Activated naive CD4-positive, alpha-beta T cell treated with anti-CD3 and anti-CD28 coated beads, Interleukin-2, amount 50 U/mL, for 72 hours (primary cell): Measurements from ENCODE around the gene OR8H1. TPM values are rescaled to one million over a fixed set of nuclear protein-coding genes. Genes with fewer than 3 reads are reported as not detected.

ENCODE experiments used
- ATAC-seq, 2 donors: fragments of 150-1000 bp; cut with Tn5 transposase; 2 replicates each; pipeline ENCODE4 v1.10.0; 2021; ENCODE audit warnings: mild to moderate bottlenecking in 2 of 2, moderate library complexity in 2 of 2
- DNase-seq, 2 donors: peaks; one replicate each; pipeline ENCODE4 v3.0.0; 2021 to 2022; ENCODE audit warnings: low spot score in 2 of 2
- H3K27ac Mint-ChIP-seq, 2 donors: one replicate each; pipeline ENCODE4 v1.8.0; 2022; ENCODE audit warnings: mild to moderate bottlenecking in 2 of 2, mixed read lengths in 2 of 2
- H3K36me3 Mint-ChIP-seq, 2 donors: one replicate each; pipeline ENCODE4 v1.8.0; 2022; ENCODE audit warnings: mixed read lengths in 2 of 2
- H3K9me3 Mint-ChIP-seq, 2 donors: one replicate each; pipeline ENCODE4 v1.8.0; 2022; ENCODE audit warnings: mixed read lengths in 2 of 2
- total RNA-seq, 2 donors: library from RNA; stranded (reverse); gene quantifications; one replicate each; pipeline ENCODE4 v1.2.3, GENCODE V29; 2022

Gene OR8H1, protein sequence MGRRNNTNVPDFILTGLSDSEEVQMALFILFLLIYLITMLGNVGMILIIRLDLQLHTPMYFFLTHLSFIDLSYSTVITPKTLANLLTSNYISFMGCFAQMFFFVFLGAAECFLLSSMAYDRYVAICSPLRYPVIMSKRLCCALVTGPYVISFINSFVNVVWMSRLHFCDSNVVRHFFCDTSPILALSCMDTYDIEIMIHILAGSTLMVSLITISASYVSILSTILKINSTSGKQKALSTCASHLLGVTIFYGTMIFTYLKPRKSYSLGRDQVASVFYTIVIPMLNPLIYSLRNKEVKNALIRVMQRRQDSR
- not detected for total RNA-seq

DNA sequence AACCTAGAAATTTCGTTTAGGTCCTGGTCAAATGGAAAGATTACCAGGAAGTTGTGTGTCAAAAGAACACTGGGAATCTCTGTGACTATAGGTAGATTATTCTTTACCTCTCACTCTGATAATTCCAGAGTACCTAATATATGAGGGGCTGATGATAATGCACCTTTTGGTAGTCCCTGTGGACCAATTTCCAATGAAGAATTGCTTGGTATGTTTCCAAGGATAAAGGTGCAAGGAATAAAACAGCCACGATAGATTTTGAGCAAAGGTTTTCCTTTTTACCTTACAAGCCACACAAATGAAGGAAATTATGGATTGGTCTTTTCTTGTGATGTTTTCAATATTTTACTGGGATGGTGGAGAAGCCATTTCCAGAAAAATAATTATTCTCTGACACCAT, at the start of gene OR8H1:
OR8H1 (minus strand) TSS at position 101 of the 400 bp plus-strand sequence. CDS start 1,192 bp downstream, outside the sequence.
- peaks cover 0 to 6% of the 10 kb centered on the region in 2 donors for H3K36me3 Mint-ChIP-seq
- peaks cover 16 to 22% of the 10 kb centered on the region in 2 donors for H3K9me3 Mint-ChIP-seq
- DNase-seq: no peak
- no peak for ATAC-seq
- no peak within 1 kb of the TSS for H3K27ac Mint-ChIP-seq

DNA sequence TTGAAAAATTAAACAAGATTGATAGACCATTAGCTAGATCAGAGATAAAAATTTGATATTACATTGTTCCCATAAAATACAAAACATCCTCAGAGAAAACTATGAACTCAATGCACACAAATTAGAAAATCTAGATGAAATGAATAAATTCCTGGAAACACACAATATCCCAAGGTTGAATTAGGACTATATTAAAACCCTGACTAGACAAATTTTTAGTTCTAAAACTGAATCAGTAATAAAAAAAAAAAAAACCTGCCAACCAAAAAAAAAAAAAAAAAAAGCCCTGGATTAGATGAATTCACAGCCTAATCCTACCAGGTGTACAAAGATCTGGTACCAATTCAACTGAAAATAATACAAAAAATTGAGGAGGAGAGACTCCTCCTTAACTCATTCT, 48.2 kb upstream of the OR8H1 start:
- H3K9me3 Mint-ChIP-seq: peaks cover 7 to 15% of the 10 kb centered on the region in 2 donors

DNA sequence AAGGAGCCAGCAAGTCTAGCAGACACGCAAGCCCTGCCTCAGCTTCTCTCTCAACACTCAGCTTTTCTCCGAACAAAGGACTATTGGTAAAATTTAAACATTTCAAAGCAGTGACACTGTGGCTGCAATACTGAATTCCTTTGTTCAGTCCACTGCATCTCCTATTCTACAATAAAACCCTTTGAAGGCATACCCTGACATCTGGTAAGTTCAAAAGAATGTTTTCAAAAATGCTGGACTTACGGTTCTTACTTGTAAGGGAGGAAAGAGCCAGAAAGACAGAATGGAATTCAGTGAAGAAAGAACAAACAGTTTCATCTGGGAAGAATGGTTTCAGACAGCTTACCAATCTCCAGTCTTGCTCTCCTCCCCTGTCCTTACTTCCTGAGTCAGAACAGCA, 41.1 kb upstream of the OR8H1 start:
- Mint-ChIP-seq H3K27ac (no peak overlapping the region), H3K36me3 (peaks cover 4 to 5% of the 10 kb centered on the region in 2 donors), H3K9me3 (peaks cover 10 to 13% of the 10 kb centered on the region in 2 donors)
- no peak for ATAC-seq
- no peak for DNase-seq

More for the DNA sequence above, 48.2 kb upstream of the OR8H1 start:
- ATAC-seq (no peak), DNase-seq (no peak)
- Mint-ChIP-seq H3K36me3 (no peaks in the 10 kb centered on the region), H3K27ac (no peak overlapping the region)

DNA sequence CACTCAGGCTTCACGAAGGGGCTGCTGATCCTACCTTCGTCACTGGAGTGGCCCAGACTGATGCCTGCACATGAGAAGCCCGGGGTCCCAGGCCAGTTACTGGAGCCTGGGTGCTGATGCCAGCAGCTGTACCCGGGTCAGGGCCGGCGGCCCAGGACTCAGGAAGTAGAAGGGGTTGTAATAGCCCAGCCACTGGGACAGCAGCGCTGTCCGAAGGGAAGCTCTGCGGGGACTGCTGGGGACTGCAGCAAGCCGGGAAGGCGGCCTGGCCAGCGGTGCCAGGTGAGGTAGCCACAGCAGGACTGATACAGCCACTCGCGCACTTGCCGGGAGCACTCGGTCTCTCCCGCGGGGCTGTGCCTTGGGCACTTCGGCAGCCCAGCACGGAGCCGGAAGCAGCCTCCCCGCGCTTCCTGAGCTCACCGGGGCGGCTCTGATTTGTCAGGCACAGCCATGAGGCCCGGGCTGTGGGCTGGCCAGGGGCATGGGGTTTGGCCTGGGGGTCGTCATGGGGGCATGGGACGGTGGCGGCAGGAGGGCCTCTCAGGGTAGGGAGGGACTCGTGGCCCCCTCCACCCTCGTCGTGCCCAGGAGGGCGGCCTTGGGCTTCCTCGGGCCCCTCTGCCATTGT, 39.9 kb upstream of the OR8H1 start:
- DNase-seq (no peak), ATAC-seq (no peak)
- peaks cover 7% of the 10 kb centered on the region in 2 donors for H3K9me3 Mint-ChIP-seq
- H3K36me3 Mint-ChIP-seq: peaks cover 4 to 5% of the 10 kb centered on the region in 2 donors
- H3K27ac Mint-ChIP-seq: no peak overlapping the region

DNA sequence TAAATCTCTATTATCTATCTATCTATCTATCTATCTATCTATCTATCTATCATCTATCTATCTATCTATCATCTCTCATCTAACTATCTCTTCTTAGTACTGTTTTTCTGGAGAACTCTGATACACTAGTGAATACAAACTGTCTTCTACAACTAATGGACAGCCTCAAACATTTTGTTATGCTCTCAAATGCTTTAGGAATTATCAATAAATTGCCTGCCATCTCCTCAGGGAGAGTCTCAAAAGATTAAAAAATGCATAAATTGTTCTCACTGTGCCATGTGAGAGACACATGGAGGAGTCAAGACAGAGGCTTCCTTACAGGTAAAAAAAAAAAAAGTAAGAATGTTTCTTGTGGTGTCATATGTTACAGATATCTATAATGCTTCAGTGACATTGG, 22.8 kb upstream of the OR8H1 start, which contains the start of gene OR8K3:
OR8K3 (plus strand) TSS at position 301 of the 400 bp plus-strand sequence. CDS start 3,163 bp downstream, outside the sequence.
- Mint-ChIP-seq H3K36me3 (no peaks in the 10 kb centered on the region), H3K27ac (no peak within 1 kb of the TSS), H3K9me3 (peaks cover 22 to 27% of the 10 kb centered on the region in 2 donors)
- DNase-seq (no peak), ATAC-seq (no peak)

DNA sequence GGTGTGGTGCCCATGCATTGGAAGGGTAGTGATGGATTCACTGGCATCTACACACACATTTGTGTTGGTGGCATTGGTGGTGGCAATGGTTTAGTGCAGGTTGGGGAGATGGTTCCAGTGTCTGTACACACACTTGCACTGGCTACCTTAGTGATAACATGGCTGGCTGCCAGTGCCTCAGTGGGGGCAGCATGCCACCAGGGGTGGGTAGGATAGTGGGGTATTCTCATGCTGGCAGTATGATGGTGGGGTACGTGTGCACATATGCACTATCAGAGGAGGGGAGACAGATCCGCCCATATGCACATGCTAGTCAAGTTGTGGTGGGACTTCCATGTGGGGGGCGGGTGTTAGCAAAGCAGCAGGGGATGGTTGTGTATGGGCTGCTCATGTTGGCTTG, 15.8 kb upstream of the OR8H1 start:
- peaks cover 39 to 53% of the 10 kb centered on the region in 2 donors for H3K9me3 Mint-ChIP-seq
- no peak for ATAC-seq
- no peak overlapping the region for H3K27ac Mint-ChIP-seq
- DNase-seq: no peak
- peaks cover 0 to 6% of the 10 kb centered on the region in 2 donors for H3K36me3 Mint-ChIP-seq

DNA sequence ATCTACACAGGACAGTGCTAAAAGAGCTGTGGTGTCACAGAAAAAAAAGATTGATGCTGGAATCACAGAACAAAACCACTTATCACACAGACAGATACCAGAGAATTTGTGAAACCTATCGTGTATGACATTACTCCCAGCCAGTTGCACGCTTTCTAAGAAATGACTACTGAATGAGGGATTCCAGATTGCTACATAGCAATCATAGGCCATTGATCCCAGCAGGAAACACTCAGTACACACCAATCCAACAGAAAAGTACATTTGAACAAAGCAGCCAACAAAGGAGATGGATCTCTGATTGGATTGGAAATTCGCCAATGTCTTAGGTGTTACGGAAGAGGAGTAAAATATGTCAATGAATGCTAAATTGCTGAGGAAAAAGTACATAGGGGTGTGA, 4.8 kb upstream of the OR8H1 start:
- ATAC-seq: no peak

DNA sequence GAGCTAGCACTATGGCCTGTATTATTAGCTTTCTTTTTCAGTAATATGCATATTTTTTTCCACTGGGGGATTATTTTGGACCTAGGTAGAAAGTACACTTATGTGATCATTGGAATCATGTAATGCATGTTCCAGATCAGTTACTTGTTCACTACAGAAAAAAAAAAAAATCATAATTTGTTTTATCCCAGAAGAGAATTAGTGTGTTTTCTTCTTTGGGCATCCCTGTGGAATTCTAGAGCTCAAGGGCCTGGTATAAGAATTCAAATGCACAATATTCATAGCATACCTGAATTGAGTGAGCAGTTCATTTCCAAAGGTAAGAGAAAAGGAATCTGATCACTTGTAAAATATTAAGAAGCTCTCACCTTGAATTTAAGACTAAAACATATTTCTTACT, 18.2 kb downstream of the OR8H1 start, which contains the start of gene OR5T1:
OR5T1 (plus strand) TSS at position 301 of the 400 bp plus-strand sequence. CDS start 1,485 bp downstream, outside the sequence.
- ATAC-seq (no peak), DNase-seq (no peak)
- no peak within 1 kb of the TSS for H3K27ac Mint-ChIP-seq
- H3K36me3 Mint-ChIP-seq: no peaks in the 10 kb centered on the region
- peaks cover 17 to 23% of the 10 kb centered on the region in 2 donors for H3K9me3 Mint-ChIP-seq

More for the DNA sequence above, 4.8 kb upstream of the OR8H1 start:
- peaks cover 10 to 15% of the 10 kb centered on the region in 2 donors for H3K9me3 Mint-ChIP-seq
- H3K36me3 Mint-ChIP-seq: no peaks in the 10 kb centered on the region
- no peak overlapping the region for H3K27ac Mint-ChIP-seq
- no peak for DNase-seq

DNA sequence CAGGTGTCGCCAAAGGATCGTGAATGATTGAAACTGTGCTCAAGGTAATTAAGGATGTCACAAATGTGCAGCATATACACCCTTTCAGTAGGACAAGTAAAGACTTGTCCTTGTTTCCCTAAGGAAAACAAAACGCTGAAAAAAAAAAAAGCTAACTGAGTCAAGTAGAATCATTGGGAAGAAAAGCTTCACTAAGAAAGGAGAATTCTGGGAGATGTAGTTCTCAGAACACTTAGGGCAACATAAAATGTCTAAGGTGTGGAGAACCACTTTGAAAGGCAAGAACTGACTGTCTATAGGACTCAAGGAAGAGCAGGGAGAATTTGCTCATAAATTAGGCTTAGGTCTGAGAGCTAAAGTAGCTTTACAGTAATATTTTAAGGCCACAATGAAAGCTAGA, 21.0 kb downstream of the OR8H1 start:
- DNase-seq (no peak), ATAC-seq (no peak)
- Mint-ChIP-seq H3K27ac (no peak overlapping the region), H3K36me3 (peaks cover 7 to 12% of the 10 kb centered on the region in 2 donors), H3K9me3 (peaks cover 23 to 29% of the 10 kb centered on the region in 2 donors)

DNA sequence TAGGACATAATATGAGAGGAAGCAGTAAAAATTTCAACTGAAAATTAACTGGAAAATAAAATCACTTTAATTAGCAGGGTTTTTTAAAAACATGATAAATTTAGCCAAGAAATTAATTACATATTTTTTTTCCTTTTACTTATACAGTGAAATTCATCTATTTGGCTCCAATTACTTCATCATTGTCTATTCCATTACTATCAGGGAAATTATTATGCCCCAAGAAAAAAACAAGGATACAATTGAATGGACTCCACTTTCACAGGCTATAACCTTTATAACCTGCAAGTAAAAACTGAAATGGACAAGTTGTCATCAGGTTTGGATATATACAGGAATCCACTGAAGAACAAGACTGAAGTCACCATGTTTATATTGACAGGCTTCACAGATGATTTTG, 40.1 kb downstream of the OR8H1 start, which contains the start of gene OR5T3:
OR5T3 (plus strand) TSS at position 301 of the 400 bp plus-strand sequence; CDS start at position 301, 0 bp downstream.
- H3K9me3 Mint-ChIP-seq: peaks cover 13 to 16% of the 10 kb centered on the region in 2 donors
- no peak for ATAC-seq
- peaks cover 0 to 7% of the 10 kb centered on the region in 2 donors for H3K36me3 Mint-ChIP-seq
- no peak for DNase-seq
- H3K27ac Mint-ChIP-seq: no peak within 1 kb of the TSS

Other genes with a start within 250 kb of the OR8H1 start
- gene OR8I2, start 198.9 kb downstream of the OR8H1 start, total RNA-seq: not detected
- gene OR8H2, start 188.6 kb downstream of the OR8H1 start, total RNA-seq: not detected
- gene OR8H3, start 169.9 kb downstream of the OR8H1 start, total RNA-seq: not detected
- not detected for gene OR8J3, start 152.1 kb downstream of the OR8H1 start, total RNA-seq
- gene OR8K5, start 131.9 kb downstream of the OR8H1 start, total RNA-seq: not detected
- gene OR5J2, start 115.6 kb downstream of the OR8H1 start, total RNA-seq: not detected
- not detected for gene OR5T2, start 58.0 kb downstream of the OR8H1 start, total RNA-seq
- gene OR5T3, start 40.0 kb downstream of the OR8H1 start, total RNA-seq: not detected
- gene OR5T1, start 18.1 kb downstream of the OR8H1 start, total RNA-seq: not detected
- not detected for gene OR8K3, start 22.9 kb upstream of the OR8H1 start, total RNA-seq
- gene OR8K1, start 53.8 kb upstream of the OR8H1 start, total RNA-seq: not detected
- not detected for gene OR8J1, start 62.0 kb upstream of the OR8H1 start, total RNA-seq
- gene OR8U1, start 83.4 kb upstream of the OR8H1 start, total RNA-seq: not detected
- gene OR5AL1, start 120.4 kb upstream of the OR8H1 start, total RNA-seq: not detected
- not detected for gene OR5M3, start 181.1 kb upstream of the OR8H1 start, total RNA-seq
- gene OR5M8, start 199.1 kb upstream of the OR8H1 start, total RNA-seq: not detected